Measurements from ENCODE around the gene FXYD5. TPM values are rescaled to one million over a fixed set of nuclear protein-coding genes. Genes with fewer than 3 reads are reported as not detected.

Gene FXYD5
- total RNA-seq, 1 experiment from 2014 or later, result 760 TPM

GRCh38 chr19:35106898-35107541 lies 47.5 kb upstream of the FXYD5 start:
- Mint-ChIP-seq H3K27me3 (ENCODE audit: unreplicated experiment) (no peaks in the 10 kb centered on the region), H3K36me3 (ENCODE audit: insufficient read depth, unreplicated experiment) (peaks cover 21% of the 10 kb centered on the region), H3K9me3 (ENCODE audit: low read depth, unreplicated experiment) (peaks cover 3% of the 10 kb centered on the region), H3K27ac (ENCODE audit: unreplicated experiment) (peak overlapping the region; percentile 94), H3K4me3 (ENCODE audit: low read depth, unreplicated experiment) (no peak overlapping the region), H3K4me1 (ENCODE audit: low read depth, unreplicated experiment) (peaks cover 26% of the 10 kb centered on the region)
- no TSS peak for BruUV-seq (replicated peaks)
- no peak for DNase-seq
- intact Hi-C loops (cut with micrococcal nuclease; ENCODE audit: unreplicated experiment), result no loop called here
- TF ChIP-seq CTCF (IDR thresholded peaks at IDR 0.05; ENCODE audit: unreplicated experiment), result no peak
- CTCF ChIA-PET, result interaction anchor here (0.8 to 1.9 kb wide), 6 partner anchors 10 to 63 kb away, joined by 3 to 11 read pairs (median 4); partner anchors contain the start of gene FXYD3

- CTCF ChIA-PET, result interaction anchor here (0.8 to 1.9 kb wide), 6 partner anchors 9 to 63 kb away, joined by 3 to 11 read pairs (median 4); partner anchors contain the start of gene FXYD3
- no peak overlapping the region for H3K4me3 Mint-ChIP-seq (ENCODE audit: low read depth, unreplicated experiment)
- intact Hi-C loops (cut with micrococcal nuclease; ENCODE audit: unreplicated experiment), result no loop called here
- H3K27ac Mint-ChIP-seq (ENCODE audit: unreplicated experiment), result peak overlapping the region; percentile 94
- TF ChIP-seq CTCF (IDR thresholded peaks at IDR 0.05; ENCODE audit: unreplicated experiment), result no peak
- no peaks in the 10 kb centered on the region for H3K27me3 Mint-ChIP-seq (ENCODE audit: unreplicated experiment)
- peaks cover 26% of the 10 kb centered on the region for H3K4me1 Mint-ChIP-seq (ENCODE audit: low read depth, unreplicated experiment)
- H3K9me3 Mint-ChIP-seq (ENCODE audit: low read depth, unreplicated experiment), result peaks cover 3% of the 10 kb centered on the region
- peaks cover 21% of the 10 kb centered on the region for H3K36me3 Mint-ChIP-seq (ENCODE audit: insufficient read depth, unreplicated experiment)
- peak; percentile 95 for DNase-seq
- BruUV-seq (replicated peaks), result no TSS peak
These were observed 47.0 kb upstream of the FXYD5 start for GRCh38 chr19:35107545-35107944.

- CTCF ChIA-PET, result interaction anchor here (0.5 to 0.6 kb wide), 2 partner anchors 34 to 107 kb away, joined by 3 read pairs; partner anchors contain the start of gene FXYD7
- intact Hi-C loops (cut with micrococcal nuclease; ENCODE audit: unreplicated experiment), result no loop called here
- Mint-ChIP-seq H3K27me3 (ENCODE audit: unreplicated experiment) (no peaks in the 10 kb centered on the region), H3K9me3 (ENCODE audit: low read depth, unreplicated experiment) (peaks cover 3% of the 10 kb centered on the region), H3K4me3 (ENCODE audit: low read depth, unreplicated experiment) (peak overlapping the region; percentile 13), H3K36me3 (ENCODE audit: insufficient read depth, unreplicated experiment) (peaks cover 21% of the 10 kb centered on the region), H3K4me1 (ENCODE audit: low read depth, unreplicated experiment) (peaks cover 26% of the 10 kb centered on the region), H3K27ac (ENCODE audit: unreplicated experiment) (peak overlapping the region; percentile 70)
- BruUV-seq (replicated peaks), result no TSS peak
- TF ChIP-seq CTCF (IDR thresholded peaks at IDR 0.05; ENCODE audit: unreplicated experiment), result no peak
- no peak for DNase-seq
These were observed 45.8 kb upstream of the FXYD5 start for GRCh38 chr19:35108730-35109129.

GRCh38 chr19:35109395-35110112 lies 45.0 kb upstream of the FXYD5 start:
- BruUV-seq (replicated peaks), result TSS peak; percentile 34
- H3K4me3 Mint-ChIP-seq (ENCODE audit: low read depth, unreplicated experiment), result peak overlapping the region; percentile 18
- peaks cover 31% of the 10 kb centered on the region for H3K4me1 Mint-ChIP-seq (ENCODE audit: low read depth, unreplicated experiment)
- H3K36me3 Mint-ChIP-seq (ENCODE audit: insufficient read depth, unreplicated experiment), result peaks cover 23% of the 10 kb centered on the region
- TF ChIP-seq CTCF (IDR thresholded peaks at IDR 0.05; ENCODE audit: unreplicated experiment), result no peak
- peak; percentile 88 for DNase-seq
- CTCF ChIA-PET, result interaction anchor here (0.5 to 1.3 kb wide), 3 partner anchors 28 to 108 kb away, joined by 3 read pairs; partner anchors contain the start of gene FXYD7
- H3K9me3 Mint-ChIP-seq (ENCODE audit: low read depth, unreplicated experiment), result peaks cover 3% of the 10 kb centered on the region
- H3K27ac Mint-ChIP-seq (ENCODE audit: unreplicated experiment), result peak overlapping the region; percentile 14
- intact Hi-C loops (cut with micrococcal nuclease; ENCODE audit: unreplicated experiment), result no loop called here
- no peaks in the 10 kb centered on the region for H3K27me3 Mint-ChIP-seq (ENCODE audit: unreplicated experiment)
